RKO (cell line): ENCODE data around the gene ANO2.
"Not testable (repeated sequence)": the region's sequence is repeated elsewhere in the genome, so short reads cannot be mapped to it uniquely, and the experiment has no call there.

ENCODE experiments used
- DNase-seq: peaks from one replicate; pipeline ENCODE4 v3.0.0-alpha.2; 2016; ENCODE audit warnings: low spot score

Gene ANO2

DNA sequence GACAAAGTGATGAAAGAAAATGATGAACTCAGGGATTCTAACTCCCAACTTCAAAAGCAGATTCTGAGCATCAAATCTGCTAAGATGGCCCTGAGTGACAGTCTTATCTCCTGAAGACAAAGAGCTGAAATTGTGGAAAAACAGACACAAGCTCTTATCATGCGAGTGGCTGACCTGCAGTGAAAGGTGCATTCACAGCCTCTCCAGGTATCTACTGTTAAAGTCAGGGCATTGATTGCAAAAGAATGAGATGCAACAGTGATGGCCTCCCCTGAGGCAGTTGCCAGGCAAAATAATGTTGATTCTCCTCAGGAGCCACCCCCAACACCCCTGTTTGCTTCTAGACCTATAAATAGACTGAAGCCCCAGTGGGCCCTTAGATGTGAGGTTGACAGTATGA is 126.2 kb downstream of the ANO2 start:
- DNase-seq, result not testable (repeated sequence)

DNA sequence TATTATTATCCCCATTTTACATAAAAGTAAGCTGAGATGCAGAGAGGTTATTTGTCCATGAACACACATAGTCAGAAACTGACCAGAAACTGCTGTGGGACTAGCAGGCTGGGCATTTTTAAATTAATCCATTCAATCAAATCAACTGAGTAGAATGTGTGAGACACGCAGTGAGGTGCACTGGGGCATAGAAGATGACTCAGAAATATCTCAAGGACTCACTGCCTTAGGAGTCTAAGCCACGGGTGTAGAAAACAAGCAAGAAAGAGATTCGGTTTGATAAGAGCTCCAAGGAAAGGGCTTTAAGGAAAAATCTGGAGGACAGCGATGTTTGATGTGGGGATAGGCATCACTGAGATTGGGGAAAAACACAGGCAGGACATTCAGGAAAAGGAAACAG is 127.8 kb downstream of the ANO2 start:
- no peak for DNase-seq

DNA sequence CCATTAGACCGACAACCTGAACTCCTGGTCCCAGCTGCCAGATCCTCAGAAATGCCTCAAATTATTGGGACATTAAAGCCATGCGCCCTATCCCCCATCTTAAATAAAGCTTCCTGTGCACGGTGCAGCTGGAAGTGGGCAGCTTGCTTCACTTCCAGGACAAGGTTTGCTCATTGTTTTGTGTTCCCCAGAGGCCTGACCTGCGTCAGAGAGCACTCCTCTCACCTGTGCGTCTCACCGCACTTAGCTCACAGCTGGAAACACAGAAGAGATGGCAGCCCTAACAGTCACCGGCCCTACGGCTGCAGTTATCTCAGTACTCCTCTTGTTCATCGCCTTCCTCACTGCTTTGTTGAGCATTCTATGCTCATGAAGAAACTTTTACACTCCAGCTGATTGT is 135.5 kb downstream of the ANO2 start:
- DNase-seq, result no peak

DNA sequence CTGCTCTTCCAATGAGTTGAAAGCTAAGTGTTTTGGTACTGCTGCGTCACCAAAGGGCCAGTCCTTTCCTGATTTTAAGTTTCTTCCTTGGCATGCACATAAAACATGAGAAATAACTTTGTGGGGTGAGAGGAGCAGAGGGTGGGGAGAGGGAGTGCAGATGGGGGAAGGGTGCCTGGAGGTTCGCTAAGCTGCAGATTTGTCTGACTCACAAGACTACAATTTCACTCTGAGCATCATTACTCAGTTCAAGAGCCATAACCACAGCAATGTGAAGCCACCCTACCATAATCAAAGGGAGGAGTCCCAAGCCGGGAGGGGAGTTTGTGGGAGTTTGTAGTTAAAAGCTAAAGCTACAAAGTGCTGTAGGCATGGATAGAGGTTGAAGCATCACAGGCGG is 136.1 kb downstream of the ANO2 start:
- no peak for DNase-seq

DNA sequence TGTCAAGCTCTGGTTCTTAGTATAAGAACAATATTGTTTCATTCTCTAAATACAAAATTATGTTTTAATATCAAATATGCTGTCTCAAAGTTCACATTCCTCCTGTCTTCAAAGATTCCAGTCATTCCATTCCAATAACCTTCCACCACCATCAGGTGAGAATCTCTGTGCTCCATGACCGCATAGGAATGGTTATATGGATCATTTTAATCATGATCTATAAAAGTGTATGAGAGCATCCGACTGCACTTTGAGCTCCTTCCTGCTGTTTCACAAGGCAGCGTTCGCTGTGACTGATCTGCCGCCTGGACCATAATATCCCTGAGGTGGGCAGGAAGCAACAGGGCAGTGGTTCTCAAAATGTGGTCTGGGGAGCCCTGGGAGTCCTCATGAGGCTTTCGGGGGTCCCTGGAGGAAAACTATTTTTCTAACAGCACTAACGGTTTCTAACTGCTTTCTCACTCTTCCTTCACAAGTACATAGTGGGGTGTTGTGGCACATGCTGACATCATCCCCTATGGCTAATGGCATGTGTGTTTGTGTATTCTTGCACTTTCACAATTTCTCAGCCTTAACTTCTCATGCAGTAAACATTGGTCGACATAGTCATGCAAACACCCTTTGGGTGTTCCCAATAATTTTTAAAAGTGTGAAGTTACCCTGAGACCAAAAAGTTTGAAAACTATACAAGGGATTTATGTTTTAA is 137.4 kb downstream of the ANO2 start:
- no peak for DNase-seq

DNA sequence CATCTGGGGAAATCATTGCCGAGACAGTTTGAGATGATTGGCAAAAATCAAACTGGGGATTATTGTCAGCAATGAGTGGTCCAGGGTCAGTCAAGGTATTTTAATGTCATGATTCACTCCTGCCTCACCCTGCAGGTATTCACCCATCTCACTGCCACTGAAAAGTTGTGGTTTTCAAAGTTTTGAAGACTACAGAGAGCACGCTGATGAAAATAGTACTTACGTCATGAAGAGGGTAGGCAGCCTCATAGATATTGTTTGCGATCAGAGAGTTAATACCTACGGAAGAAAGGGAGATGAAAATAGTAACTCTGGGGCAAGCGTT is 138.0 kb downstream of the ANO2 start:
- no peak for DNase-seq

DNA sequence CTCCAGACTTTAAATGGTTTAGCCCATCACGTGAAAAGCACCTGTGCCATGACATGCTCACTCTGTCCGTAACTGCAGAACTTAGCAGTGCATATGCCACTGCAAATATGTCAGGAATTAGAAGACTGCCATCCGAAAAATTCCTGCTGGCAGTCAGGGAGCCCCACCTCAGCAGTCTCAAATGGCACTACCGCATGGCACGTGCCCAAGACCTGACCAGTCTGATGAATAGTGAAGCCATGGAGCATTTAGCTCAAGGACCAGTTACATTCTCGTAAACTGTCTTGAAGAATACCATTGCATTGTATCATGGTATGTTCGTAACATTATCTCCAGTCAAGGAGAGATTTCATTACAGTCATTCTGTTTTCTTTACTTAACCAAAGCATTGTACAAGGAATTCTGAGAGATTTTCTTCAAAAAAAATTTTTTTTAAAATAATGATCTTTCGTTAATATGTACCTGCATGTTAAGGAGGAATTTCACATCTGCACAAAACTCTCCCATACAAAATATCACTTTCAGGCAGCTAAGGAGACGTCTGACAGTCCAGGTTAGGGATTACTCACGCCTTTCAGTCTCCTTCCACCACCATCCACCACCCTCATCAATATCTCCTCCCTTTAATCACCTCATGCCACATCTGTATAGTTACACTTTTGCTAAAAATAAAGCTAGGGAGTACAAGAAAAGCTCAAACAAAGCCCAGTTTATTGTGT is 138.5 kb downstream of the ANO2 start:
- DNase-seq, result no peak

DNA sequence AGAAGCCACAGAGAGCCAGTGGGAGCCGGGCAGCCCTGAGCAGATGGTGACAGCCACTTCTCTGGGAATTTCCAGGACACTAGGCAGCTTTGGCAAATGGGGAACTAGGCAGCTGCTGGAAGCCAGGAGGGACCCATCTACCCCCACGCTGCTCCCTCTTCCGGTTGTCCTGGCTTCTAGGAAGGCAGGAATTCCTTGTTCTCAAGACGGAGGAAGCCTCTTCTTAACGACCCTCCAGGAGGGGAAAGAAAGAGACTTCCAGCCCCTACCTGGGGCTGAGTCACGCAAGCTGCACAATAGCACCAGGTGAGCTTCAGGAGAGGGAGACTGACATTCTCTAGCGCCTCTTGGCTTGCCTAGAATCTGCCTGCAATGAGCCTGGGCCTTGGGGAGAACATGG is 141.5 kb downstream of the ANO2 start:
- no peak for DNase-seq

DNA sequence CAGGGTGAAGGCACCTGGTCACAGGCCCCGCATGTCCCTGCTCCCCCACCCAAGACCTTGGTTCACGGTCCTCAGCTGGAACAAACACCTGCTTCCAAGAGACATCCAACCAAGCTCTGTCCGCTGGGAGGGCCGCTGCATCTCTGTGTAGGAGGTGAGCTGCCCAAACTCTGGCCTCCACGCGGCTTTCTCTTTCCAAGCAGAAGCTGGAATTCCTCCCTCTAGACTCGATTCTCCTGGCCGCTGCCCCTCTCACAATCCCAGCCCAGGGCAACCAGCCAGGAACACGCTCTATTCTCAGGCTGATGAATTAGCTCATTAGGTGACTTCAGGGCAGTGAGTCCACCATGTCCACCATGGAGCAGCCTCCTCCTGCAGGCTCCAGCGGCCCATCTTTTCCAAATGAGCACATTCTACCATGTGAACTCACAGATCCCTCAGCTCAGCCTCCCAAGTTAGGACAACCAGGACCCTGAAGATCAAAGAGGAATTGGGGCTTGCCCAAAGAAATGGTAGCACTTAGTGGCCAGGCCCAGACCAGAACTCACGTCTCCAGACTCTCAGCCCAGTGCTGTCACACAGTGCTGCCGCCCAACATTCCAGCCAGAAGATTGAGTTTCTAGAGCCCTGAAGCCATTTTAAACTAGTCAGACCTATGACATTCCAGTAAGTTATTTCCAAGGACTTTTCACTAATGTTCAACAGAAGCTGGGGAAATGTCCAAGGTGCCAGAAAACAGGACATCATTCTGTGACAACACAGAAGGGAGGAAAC is 146.6 kb downstream of the ANO2 start:
- no peak for DNase-seq

DNA sequence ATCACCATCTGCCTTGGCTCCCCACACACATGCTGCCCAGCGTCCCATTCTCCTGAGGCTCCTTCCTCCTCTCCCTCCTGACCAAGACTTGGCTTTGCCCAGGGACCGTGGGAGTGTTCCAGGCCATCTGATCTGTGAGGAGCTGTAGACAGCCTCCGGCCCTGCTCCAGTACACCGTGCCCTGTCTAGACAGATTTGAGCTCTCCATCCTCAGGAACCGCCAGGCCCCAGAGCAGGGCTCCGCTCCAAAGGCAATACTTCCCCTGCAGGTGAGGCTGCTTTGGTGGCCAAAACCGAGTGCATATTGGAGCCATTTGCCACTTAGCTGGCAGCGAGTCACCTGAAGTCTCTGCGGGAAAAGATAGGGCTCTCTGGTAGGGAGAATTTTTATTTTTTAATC is 147.4 kb downstream of the ANO2 start:
- no peak for DNase-seq

DNA sequence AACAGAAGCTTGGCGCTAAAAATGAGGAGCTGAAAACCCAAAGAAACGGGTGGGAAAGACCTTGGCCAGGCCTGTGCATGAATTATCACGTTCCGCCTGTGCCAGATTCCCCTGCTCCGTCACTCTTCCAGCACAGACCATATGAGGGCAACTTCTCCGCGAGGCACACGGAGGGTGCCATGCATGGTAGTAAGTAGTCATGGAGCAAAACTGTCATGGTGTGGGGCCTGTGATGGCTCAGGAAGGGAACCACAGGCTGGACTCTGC is 148.2 kb downstream of the ANO2 start:
- DNase-seq, result no peak

DNA sequence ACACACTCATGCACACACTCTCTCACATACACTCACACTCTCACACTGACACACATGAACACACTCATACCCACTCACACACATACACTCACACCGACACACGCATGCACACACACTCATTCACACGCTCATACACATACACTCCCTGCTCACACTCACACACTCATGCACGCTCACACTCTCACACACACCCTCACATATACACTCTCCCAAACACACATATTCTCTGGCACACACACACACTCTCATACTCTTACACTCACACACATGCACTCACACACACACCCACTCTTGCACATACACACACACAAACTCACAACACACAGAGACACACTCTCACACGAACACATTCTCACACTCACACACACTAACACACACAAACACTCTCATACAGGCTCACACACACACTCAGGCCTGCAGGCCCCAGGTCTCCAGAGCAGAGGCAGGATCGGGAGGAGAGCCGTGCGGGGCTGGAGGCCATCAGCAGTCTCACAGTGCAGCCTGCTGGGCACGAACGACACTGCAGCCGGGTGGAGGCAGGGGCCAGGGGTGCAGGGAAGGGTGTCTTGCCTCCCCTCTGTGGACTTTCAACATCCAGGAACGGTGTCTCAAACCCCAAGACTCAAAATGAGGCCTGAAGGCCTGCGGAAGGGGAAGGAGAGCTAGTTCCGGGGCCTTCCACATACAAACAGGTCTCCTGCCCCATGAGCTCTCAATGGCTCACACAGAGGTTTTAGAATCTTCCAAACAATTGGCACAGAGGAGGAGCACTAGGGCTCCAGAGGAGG is 148.7 kb downstream of the ANO2 start:
- no peak for DNase-seq

DNA sequence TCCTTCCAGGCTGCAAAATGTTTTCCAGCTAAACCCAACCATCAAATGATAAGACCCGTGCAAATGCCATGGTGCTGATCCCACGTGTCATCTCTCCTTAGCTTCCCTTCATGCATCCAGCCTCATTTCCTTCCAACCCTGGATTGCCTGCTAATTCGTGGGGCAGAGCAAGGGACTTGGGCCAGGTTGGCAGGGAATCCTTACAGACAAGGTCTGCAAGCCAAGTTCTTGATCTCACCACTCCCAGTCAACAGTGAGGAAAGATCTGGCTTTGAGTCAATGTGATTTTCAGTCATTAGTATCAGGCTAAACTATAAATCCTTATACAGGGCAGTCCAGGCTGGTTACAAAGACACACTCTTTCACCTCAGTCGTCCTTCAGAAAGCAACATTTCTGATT is 150.9 kb downstream of the ANO2 start:
- no peak for DNase-seq

DNA sequence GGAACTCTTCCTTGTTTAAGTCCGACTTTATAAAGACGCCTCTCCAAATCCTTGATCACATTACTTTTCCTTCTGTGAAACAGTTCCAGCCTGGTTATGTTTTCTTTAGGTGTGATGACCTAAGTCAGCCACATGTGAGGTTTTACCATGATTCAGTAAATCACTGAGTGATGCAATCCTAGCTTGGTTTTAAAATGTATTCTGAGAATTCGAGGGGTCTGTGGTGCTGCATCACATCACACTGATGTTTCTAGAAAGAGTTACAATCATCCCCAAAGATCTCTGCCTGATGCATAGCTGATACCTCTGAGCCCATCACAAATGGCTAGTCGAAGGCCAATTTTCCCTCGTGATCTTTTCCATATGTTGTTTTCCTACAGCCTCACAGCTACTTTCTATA is 152.7 kb downstream of the ANO2 start:
- no peak for DNase-seq

DNA sequence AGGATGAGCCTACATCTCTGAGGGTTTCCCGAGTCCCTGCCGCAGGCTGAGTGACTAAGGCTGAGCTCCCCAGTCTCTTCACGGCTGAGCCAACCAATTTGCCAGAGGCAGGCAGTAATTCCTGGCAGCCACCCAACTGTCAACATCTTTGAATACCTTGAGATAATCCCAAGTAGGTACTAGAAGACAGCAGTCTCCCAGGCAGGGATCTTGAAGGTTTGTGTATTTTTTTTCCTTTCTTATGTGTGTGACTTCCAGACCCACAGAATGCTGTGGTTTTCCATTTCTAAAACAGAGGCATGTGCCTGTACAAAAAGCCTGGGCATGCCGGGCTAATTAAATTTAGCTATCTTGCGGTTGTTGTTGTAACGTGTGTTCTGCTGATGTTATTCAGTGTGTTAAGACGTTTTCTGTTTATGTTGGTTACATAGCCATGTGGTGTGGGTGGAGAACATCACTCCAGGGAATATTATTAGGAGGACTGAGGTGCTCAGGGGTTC is 155.5 kb downstream of the ANO2 start:
- no peak for DNase-seq

DNA sequence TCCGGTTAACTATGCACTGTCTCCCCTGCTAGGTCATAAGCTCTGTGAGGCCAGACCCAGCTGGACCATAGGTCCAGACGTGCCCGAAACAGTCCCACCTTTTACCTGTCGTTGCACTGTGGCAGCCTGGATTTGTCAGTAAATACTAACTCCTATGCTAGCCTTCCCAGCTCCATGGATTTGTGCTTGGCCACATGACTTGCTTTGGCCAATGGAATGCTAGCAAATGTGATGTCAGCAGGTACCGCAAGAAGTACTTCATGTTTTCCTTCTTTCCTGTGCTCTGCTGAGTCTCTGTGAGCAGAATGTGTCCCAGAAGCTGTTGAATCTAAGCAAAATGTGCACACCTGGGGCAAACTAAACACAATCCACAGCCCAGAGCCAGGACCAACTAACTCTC is 157.2 kb downstream of the ANO2 start:
- DNase-seq, result no peak

DNA sequence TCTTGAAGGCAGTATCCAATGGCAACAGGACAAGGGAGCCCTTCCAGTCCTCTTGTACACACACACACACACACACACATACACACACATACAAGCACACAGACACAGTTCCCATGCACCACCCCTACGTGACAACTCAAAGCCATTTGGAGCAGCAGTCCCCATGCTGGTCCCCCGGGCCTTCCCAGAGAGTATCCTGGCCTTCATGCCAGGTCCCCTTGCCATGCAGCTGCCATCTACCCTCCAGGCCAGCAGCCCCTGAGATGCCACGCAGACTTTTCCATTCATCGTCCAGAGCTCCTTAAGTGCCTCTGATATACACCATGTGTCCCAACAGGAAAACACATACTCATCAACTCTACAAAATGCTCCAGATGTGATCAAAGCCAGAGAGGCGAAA is 159.5 kb downstream of the ANO2 start:
- no peak for DNase-seq

DNA sequence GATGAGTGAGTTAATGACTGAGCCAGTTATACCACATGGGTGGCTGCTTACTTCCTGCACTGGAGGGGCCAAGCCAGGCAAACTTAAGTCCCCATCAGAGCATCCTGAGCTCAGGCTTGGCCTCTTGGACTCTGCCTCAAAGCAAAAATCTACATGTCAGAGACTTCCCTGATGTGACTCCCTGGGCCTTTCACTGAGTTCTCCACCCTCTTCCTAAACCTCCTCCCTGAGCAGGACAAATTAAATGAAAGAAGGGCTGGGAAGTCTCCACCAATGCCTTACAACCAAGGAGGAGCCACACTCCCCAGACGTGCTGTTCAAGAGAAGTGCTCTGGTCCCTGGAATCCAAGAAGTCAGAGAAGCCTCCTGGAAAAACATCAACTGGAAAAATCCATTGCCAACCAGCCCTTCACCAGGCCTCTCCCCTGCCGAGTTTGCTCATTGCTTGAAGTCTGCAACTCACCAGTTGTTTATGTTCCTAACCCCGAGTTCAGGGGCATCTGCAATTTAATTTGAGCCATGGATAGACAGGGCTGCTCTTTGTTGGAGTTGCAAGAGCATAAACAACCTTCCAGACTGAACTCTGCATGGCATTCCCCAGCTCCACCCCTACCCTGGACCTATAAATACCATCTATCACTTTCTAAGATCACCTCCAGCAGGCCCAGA is 160.5 kb downstream of the ANO2 start:
- DNase-seq, result no peak

DNA sequence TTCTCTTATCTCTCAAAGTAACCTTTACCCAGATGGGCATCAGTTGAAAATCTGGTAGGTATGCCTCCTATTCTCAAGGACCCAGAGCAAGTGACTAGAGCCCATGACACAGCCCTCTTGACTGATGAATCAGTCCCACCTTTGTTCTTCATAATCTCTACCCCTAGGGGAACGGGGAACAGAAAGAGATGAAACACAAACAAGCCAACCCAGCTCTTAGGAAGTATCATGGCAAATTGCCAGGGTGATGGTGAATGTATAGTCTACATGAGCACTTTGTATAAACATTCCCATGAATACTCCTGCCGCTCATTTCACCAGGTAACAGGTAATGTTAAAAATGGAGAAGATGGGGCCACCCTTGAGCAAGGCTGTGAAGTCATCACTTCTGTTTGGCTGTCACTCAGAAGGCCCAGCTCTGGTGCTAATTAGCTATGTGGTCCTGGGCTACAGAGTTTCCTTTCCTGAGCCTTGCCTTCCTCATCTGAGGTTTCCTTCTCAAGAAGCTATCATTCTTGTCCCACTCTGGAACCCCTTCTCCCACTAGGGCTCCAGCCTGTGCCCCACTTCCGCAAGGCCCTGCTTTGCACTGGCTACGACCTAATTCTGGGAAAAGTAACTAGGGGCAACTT is 161.7 kb downstream of the ANO2 start:
- no peak for DNase-seq

DNA sequence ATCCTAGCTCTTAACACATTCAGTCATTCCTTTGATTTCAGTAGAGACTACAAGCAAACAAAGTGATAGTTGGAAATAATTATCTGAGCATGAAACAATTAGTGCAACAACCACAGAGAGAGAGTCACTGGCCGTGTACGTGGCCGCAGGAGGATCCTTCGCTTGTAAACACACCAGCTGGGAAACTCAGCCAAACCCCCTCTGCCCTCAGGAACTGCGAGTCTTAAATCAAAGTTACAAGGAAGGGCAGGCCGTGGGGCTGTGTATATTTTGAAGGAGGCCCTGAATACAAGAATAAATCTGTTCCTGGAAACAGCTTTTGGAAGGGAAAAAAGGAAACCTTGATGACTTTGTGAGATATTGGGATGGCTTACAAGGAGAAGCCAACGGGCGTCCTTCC is 164.5 kb downstream of the ANO2 start:
- DNase-seq, result no peak

DNA sequence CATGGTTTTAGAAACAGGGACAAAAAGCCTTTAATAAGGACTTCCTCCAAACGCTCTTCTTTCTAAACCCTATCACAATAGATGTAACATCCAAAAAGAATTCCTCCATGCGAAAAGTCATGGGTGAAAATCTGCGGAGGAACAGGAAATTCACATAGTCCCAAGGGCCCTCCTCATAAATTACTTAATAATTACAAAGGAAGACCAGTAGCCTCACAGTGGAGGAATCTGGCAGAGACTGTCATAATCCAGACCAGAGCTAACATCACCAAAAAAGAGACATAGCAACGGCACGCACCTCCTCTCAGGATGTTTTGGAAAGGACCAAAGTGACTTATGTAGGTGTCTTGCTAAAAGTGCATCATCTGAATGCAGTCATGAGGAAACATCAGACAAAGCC is 165.7 kb downstream of the ANO2 start:
- no peak for DNase-seq

DNA sequence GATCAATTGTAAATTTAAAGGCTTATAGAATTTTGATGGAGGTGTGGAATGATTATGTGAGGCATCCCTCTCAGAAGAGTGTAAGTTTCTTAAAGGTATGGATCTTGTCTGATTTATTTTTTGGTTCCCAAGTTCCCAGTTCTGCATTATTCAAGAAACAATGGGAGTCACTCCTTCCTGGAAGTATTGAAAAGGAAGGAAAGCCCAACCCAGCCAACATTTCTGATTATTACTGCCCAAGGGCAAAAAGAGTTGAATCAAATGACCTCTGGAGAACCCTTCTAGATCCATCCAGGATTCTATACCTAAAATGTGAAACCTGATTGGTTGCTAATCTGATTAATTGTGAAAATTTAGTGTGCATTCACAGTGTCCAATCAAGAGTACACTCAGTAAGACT is 166.2 kb downstream of the ANO2 start:
- no peak for DNase-seq
